ENCODE measurements around the gene HBA2.
"Not testable (repeated sequence)": the region's sequence is repeated elsewhere in the genome, so short reads cannot be mapped to it uniquely, and the experiment has no call there.

The HBA2 gene

GRCh38 chr16:176477-177382 lies 4.1 kb downstream of the HBA2 start, which contains the start of gene HBA1:
Gene HBA1 (plus strand): TSS chr16:176680. CDS start chr16:176717, 37 bp downstream.
- not testable (repeated sequence) for H3K9ac ChIP-seq (ENCODE audit: low read length); H3K27ac ChIP-seq (ENCODE audit: low read depth, low read length); H3K4me3 ChIP-seq (ENCODE audit: low read depth, low read length); H3K9me3 ChIP-seq (ENCODE audit: control insufficient read depth, insufficient read depth, low read depth, low read length); H3K36me3 ChIP-seq (ENCODE audit: control insufficient read depth, insufficient read depth, low read length)
- peaks cover 82% of the 10 kb centered on the region for H3K27me3 ChIP-seq (ENCODE audit: control insufficient read depth, insufficient read depth, low read length)
- H3K4me1 ChIP-seq (ENCODE audit: control insufficient read depth, insufficient read depth, low read length) = peaks cover 13% of the 10 kb centered on the region

- Histone ChIP-seq H3K4me3 (ENCODE audit: low read depth, low read length) (no peak overlapping the region), H3K36me3 (ENCODE audit: control insufficient read depth, insufficient read depth, low read length) (no peaks in the 10 kb centered on the region), H3K27ac (ENCODE audit: low read depth, low read length) (no peak overlapping the region), H3K4me1 (ENCODE audit: control insufficient read depth, insufficient read depth, low read length) (peaks cover 13% of the 10 kb centered on the region), H3K27me3 (ENCODE audit: control insufficient read depth, insufficient read depth, low read length) (peaks cover 77% of the 10 kb centered on the region), H3K9ac (ENCODE audit: low read length) (no peak overlapping the region), H3K9me3 (ENCODE audit: control insufficient read depth, insufficient read depth, low read depth, low read length) (no peaks in the 10 kb centered on the region)
Observed at GRCh38 chr16:177394-177822, 4.7 kb downstream of the HBA2 start.

GRCh38 chr16:177981-178667 lies 5.4 kb downstream of the HBA2 start:
- Histone ChIP-seq H3K36me3 (ENCODE audit: control insufficient read depth, insufficient read depth, low read length) (no peaks in the 10 kb centered on the region), H3K27me3 (ENCODE audit: control insufficient read depth, insufficient read depth, low read length) (peaks cover 76% of the 10 kb centered on the region), H3K27ac (ENCODE audit: low read depth, low read length) (no peak overlapping the region), H3K9ac (ENCODE audit: low read length) (no peak overlapping the region), H3K4me3 (ENCODE audit: low read depth, low read length) (no peak overlapping the region), H3K9me3 (ENCODE audit: control insufficient read depth, insufficient read depth, low read depth, low read length) (no peaks in the 10 kb centered on the region), H3K4me1 (ENCODE audit: control insufficient read depth, insufficient read depth, low read length) (peaks cover 13% of the 10 kb centered on the region)

GRCh38 chr16:178668-179015 lies 6.0 kb downstream of the HBA2 start:
- Histone ChIP-seq H3K4me1 (ENCODE audit: control insufficient read depth, insufficient read depth, low read length) (peaks cover 13% of the 10 kb centered on the region), H3K4me3 (ENCODE audit: low read depth, low read length) (no peak overlapping the region), H3K27ac (ENCODE audit: low read depth, low read length) (no peak overlapping the region), H3K9me3 (ENCODE audit: control insufficient read depth, insufficient read depth, low read depth, low read length) (no peaks in the 10 kb centered on the region), H3K27me3 (ENCODE audit: control insufficient read depth, insufficient read depth, low read length) (peaks cover 71% of the 10 kb centered on the region), H3K9ac (ENCODE audit: low read length) (no peak overlapping the region), H3K36me3 (ENCODE audit: control insufficient read depth, insufficient read depth, low read length) (no peaks in the 10 kb centered on the region; the same call in 1 of the 2 replicates)

- no peaks in the 10 kb centered on the region for H3K9me3 ChIP-seq (ENCODE audit: control insufficient read depth, insufficient read depth, low read depth, low read length)
Observed at GRCh38 chr16:179211-180092, 6.8 kb downstream of the HBA2 start.

GRCh38 chr16:180101-180675 lies 7.5 kb downstream of the HBA2 start, which contains the start of gene HBQ1:
Gene HBQ1 (plus strand): TSS chr16:180459. CDS start chr16:180487, 28 bp downstream.
- H3K27me3 ChIP-seq (ENCODE audit: control insufficient read depth, insufficient read depth, low read length) = peaks cover 56% of the 10 kb centered on the region
- peak within 1 kb of the TSS; percentile 54 for H3K9ac ChIP-seq (ENCODE audit: low read length)
- H3K36me3 ChIP-seq (ENCODE audit: control insufficient read depth, insufficient read depth, low read length) = peaks cover 8% of the 10 kb centered on the region
- H3K27ac ChIP-seq (ENCODE audit: low read depth, low read length) = no peak within 1 kb of the TSS
- H3K9me3 ChIP-seq (ENCODE audit: control insufficient read depth, insufficient read depth, low read depth, low read length) = no peaks in the 10 kb centered on the region
- H3K4me3 ChIP-seq (ENCODE audit: low read depth, low read length) = peak within 1 kb of the TSS; percentile 66
- peaks cover 7% of the 10 kb centered on the region; the same call in 1 of the 2 replicates for H3K4me1 ChIP-seq (ENCODE audit: control insufficient read depth, insufficient read depth, low read length)

More at GRCh38 chr16:179211-180092, 6.8 kb downstream of the HBA2 start:
- H3K4me1 ChIP-seq (ENCODE audit: control insufficient read depth, insufficient read depth, low read length) = peaks cover 9% of the 10 kb centered on the region
- H3K27me3 ChIP-seq (ENCODE audit: control insufficient read depth, insufficient read depth, low read length) = peaks cover 63% of the 10 kb centered on the region
- H3K27ac ChIP-seq (ENCODE audit: low read depth, low read length) = no peak overlapping the region
- peaks cover 4% of the 10 kb centered on the region for H3K36me3 ChIP-seq (ENCODE audit: control insufficient read depth, insufficient read depth, low read length)
- H3K4me3 ChIP-seq (ENCODE audit: low read depth, low read length) = no peak overlapping the region
- no peak overlapping the region for H3K9ac ChIP-seq (ENCODE audit: low read length)

GRCh38 chr16:180681-181564 lies 8.2 kb downstream of the HBA2 start:
- Histone ChIP-seq H3K4me3 (ENCODE audit: low read depth, low read length) (peak overlapping the region; percentile 66), H3K9me3 (ENCODE audit: control insufficient read depth, insufficient read depth, low read depth, low read length) (no peaks in the 10 kb centered on the region), H3K27ac (ENCODE audit: low read depth, low read length) (no peak overlapping the region), H3K27me3 (ENCODE audit: control insufficient read depth, insufficient read depth, low read length) (peaks cover 49% of the 10 kb centered on the region), H3K36me3 (ENCODE audit: control insufficient read depth, insufficient read depth, low read length) (peaks cover 15% of the 10 kb centered on the region), H3K4me1 (ENCODE audit: control insufficient read depth, insufficient read depth, low read length) (peaks cover 4% of the 10 kb centered on the region; the same call in 1 of the 2 replicates), H3K9ac (ENCODE audit: low read length) (peak overlapping the region; percentile 54)

GRCh38 chr16:181565-182021 lies 8.9 kb downstream of the HBA2 start:
- Histone ChIP-seq H3K27me3 (ENCODE audit: control insufficient read depth, insufficient read depth, low read length) (peaks cover 45% of the 10 kb centered on the region), H3K4me1 (ENCODE audit: control insufficient read depth, insufficient read depth, low read length) (peaks cover 4% of the 10 kb centered on the region; the same call in 1 of the 2 replicates), H3K9ac (ENCODE audit: low read length) (no peak overlapping the region), H3K4me3 (ENCODE audit: low read depth, low read length) (no peak overlapping the region), H3K9me3 (ENCODE audit: control insufficient read depth, insufficient read depth, low read depth, low read length) (no peaks in the 10 kb centered on the region), H3K36me3 (ENCODE audit: control insufficient read depth, insufficient read depth, low read length) (peaks cover 15% of the 10 kb centered on the region), H3K27ac (ENCODE audit: low read depth, low read length) (no peak overlapping the region)

GRCh38 chr16:183005-183404 lies 10.3 kb downstream of the HBA2 start:
- Histone ChIP-seq H3K4me3 (ENCODE audit: low read depth, low read length) (no peak overlapping the region), H3K9me3 (ENCODE audit: control insufficient read depth, insufficient read depth, low read depth, low read length) (no peaks in the 10 kb centered on the region), H3K9ac (ENCODE audit: low read length) (no peak overlapping the region), H3K27me3 (ENCODE audit: control insufficient read depth, insufficient read depth, low read length) (peaks cover 32% of the 10 kb centered on the region), H3K4me1 (ENCODE audit: control insufficient read depth, insufficient read depth, low read length) (peaks cover 4% of the 10 kb centered on the region; the same call in 1 of the 2 replicates), H3K36me3 (ENCODE audit: control insufficient read depth, insufficient read depth, low read length) (peaks cover 24% of the 10 kb centered on the region), H3K27ac (ENCODE audit: low read depth, low read length) (no peak overlapping the region)
